Stimulated activated CD4-positive, alpha-beta T cell treated with anti-CD3 and anti-CD28 coated beads, Interleukin-15, amount 100 ng/mL, for 48 hours (primary cell): ENCODE data around the gene TBC1D24.
A peak's percentile ranks its signal among the peaks of the same experiment; 100 is the strongest.

Source experiments
- DNase-seq, 2 donors: peaks; one replicate each; pipeline ENCODE4 v3.0.0-alpha.2; 2020; ENCODE audit warnings: low read depth in 2 of 2

TBC1D24 gene

DNA sequence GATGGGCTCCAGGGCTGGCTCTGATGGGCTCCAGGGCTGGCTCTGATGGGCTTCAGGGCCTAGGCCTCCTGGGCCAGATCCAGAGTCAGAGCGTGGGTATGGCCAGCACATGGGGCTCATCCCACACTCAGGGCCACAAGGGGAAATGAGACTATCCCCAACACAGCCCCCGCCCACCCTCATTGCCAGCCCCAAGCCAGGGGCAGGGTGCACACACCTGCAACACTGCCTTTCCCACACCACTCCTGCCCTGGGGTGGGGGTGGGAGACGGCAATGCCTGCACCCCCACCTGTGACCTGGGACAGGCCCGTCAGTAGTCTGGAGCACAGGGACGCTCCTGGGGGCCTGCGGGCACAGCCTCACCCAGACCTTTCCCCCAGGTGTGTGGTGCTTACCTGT is 24.5 kb downstream of the TBC1D24 start:
- DNase-seq: no peak

DNA sequence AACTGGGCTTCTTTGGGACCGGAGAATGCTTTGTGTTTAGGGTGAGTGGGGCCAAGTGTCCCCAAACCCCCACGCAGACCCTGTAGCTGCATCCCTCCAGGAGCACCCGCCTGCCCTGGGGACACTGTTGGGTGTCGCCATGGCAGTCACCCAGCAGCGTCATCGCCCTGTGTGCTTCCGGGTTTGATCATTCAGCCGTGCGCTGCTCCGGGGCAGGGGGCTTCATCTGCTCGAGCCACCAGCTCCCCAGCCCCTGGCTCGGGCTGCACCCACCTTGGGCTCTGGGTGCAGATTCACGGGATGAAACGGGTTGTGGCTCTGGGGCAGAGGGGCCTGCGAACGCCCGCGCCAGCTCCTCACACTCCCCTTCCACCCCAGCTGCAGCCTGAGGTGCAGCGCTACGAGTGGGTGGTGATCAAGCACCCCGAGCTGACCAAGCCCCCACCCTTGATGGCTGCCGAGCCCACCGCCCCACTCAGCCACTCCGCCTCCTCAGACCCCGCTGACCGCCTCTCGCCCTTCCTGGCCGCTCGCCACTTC is 25.0 kb downstream of the TBC1D24 start:
- DNase-seq: no peak

DNA sequence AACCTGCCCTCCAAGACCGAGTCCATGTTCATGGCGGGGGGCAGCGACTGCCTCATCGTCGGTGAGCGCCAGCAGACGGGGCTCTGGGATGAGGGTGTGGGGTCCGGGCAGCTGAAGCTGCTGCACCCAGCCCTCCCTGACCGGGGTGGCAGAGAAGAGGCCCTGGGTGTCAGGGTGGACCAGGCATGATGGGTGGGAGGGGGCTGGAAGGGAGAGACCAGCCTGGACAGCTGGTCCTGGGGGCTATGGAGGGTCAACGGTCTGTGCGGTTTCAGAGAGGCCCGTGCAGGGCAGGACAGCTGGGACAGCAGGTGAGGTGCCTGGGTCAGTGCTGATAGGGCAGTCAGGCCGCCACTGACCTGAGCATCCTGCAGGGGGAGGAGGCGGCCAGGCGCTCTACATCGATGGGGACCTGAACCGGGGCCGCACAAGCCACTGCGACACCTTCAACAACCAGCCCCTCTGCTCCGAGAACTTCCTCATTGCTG is 25.5 kb downstream of the TBC1D24 start:
- DNase-seq: no peak

DNA sequence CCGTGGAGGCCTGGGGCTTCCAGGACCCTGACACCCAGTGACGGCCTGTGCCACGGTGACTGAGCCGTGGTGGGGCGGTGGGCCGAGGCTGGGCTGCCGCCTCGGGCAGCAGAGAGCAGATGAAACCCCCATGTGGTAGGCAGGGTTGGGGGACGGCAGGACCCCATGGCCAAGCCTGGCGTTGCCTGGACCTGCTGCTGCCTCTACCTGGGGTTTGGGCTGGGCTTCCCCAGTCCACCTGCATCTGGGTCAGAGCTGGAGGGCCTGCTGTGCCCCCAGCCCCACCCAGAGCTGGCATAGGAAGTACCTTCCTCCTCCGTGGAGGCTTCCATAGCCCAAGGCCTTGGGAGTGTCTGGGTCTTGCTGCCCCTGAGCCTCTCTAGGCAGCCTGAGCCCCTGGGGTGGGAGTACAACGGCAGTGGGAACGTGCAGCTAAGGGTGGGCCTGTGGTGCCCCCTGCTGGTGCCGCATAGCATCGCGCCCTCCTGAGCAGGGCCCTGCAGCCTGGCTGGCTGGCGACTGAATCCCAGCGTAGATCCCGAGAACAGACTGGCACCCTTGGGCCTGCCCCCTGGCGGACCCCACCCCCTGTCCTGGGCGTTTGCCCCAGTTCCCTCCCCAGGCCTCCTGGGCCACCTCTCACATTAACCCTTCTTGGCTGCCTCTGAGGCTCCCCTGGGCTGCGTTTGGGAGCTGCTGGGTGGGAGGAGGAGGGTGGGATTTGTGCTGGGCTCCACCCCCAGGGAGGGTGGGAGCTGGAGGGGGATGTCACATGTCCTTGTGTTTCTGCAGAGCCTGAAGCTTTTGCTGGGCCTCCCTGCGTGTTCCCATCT is 26.2 kb downstream of the TBC1D24 start:
- DNase-seq: peak; percentile 51 to 68

DNA sequence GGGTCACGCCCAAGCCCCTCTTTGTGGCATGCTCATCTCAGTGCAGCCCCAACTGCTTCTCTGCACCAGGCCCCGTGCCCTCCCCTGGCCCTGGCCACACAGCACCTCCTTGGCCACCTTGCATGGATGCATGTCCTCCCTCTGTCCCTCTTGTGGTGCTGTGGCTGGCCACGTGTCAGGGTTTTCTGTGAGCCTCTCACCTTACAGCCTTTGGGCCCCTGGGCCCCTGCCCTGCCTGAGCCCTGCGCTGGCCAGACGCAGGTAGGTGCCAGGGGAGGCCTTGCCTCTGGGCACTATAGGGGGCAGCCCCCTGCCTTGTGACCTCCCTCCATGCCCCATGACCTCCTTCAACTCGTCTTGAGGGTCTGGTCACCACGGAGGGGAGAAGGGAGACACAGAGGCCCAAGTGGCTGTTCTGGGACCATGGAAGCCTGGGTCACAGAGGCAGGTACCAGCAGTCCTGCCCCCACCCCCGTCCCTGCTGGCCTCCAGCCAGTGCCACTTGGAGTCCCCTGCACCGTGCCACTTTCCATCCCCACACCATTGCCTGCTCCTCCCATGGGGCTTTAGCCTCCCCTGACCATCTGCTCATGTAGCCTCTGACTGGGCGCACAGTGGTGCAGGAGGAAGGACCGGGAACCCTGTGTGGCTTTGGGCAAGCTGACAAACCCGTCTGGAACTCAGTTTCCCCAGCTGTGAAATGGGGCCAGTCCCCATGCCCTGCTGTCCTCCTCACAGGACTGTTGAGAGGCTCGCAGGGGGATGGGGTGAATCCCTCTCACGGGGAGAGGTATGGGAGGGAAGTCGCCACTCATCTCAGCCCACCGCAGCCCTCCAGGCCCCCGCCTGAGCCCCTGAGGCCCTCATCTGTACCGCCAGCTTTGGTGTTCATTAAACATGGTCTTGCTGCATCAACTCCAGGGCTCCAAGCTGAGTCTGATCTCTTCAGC is 27.3 kb downstream of the TBC1D24 start:
- DNase-seq: no peak

DNA sequence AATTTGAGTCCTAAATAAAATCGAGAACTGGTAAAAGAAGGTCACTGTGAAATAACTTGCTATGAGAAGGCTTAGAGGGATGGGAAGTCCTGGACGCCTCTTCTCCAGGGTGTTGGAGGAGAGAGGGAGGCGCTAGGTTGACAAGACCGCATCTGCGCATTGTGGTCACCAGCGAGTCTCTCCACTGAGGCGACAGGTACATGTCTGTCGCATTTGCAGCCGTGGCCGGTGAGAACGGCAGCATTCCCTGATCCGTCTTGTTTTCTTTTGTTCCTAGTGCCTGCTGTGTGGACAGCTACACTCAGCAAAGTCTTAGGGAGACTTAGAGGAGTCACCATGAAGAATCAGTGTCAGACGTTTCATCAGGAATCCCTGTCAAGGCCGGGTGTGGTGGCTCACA is 30.8 kb downstream of the TBC1D24 start:
- no peak for DNase-seq

DNA sequence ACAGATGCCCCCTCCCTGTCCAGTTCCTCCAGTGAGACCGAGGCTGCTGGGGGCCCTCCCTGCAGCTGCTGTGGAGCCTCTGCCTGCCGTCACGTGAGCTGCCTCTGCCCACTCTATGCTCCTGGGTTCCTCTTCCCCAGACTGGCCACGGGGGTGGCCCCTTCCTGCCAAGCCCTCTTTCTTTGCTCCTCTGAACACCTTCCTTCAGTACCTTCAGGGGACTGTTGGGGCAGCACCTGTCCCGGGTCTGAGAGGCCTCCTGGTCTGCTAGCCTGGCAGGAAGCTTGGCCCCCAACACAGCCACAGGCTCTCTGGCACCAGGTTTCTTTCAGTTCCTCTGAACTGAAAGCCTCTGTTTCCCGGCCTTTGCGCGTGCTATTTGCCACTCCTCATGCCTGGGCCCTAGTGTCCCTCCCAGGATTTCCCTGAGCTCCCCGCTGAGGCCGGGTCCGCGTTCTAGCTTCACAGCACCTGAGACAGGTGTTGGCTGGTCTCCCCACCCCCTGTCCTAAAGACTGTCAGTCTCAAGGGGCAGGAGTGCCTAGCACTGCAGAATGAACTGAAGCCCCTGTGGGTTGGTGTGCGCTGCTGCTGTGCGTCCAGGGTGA is 32.2 kb downstream of the TBC1D24 start:
- DNase-seq: no peak

DNA sequence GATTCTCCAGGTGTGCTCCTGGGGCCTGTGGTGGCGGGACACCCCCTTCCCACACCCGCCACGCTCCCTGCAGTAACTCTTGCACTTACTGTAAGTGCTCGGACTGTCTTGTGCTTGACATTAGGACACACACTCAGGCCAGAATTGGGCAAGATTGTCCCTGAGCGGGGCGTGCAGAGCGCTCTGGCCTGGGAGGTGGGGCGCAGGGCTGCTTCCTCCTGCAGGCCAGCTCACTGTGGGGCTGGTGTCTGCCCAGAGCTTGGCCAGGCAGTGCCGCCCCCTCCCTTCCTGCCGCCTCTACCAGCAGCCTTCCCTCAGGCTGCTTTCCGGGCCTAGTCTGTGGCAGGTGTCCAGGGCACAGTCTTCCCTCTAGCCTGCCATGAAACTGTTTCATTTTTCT is 32.7 kb downstream of the TBC1D24 start:
- DNase-seq: no peak

DNA sequence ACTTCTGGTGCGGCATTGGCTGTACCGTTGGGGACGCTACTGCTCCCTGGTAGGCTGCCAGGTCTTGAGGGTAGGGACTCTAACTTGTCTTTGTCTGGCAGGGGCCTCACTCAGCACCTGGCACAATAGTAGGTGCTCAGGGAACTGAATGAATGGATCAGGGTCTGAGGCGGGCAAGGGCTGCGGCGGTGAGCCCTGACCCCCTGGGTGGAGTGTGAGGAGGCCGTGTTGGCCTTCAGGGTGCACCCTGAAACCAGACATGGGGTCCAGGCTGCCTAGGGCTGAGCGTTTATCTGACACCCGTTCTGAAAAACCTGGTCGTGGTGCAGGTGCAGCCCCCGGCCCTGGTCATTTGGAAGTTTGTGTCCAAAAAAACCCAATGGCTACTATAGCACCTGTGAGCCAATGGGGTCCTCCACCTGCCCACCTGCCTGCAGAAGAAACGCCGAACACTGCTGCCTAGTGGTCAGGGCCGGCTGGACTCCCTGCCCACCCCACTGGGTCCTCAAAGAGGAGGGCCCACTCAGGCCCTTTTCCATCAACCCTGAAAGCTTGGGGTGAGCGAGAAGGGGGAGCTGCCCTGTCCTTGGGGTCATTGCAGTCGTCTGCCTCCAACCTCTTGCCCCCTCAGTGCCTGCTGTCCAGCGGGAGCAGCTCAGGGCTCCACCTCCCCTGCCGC is 33.9 kb downstream of the TBC1D24 start:
- no peak for DNase-seq

DNA sequence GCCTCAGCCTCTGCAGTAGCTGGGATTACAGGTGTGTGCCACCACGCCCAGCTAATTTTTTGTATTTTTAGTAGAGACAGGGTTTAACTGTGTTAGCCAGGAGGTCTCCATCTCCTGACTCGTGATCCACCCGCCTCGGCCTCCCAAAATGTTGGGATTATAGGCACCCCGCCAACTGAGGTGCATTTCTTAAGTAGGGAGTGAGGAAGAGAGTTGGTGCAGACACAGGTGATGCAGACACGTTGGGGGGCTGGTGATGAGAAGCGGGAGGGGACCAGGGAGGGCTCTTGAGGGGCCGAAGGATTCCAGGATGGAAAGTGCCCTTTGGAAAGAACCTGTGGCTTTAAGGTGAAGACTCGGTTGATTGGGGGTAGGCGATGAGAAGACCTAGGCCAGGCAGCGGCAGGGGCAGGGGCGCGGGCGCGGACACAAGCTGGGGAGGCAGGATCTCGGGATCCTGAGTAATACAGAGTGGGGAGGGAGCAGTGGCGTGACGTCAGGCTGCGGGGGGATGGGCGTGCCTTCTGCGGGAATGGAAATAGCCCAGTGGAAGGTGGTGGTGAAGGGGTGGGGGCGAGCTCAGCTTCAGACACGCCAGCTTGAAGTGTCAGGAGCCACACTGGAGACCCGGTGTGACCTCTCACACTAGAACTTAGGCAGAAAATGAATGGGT is 36.3 kb downstream of the TBC1D24 start:
- no peak for DNase-seq

DNA sequence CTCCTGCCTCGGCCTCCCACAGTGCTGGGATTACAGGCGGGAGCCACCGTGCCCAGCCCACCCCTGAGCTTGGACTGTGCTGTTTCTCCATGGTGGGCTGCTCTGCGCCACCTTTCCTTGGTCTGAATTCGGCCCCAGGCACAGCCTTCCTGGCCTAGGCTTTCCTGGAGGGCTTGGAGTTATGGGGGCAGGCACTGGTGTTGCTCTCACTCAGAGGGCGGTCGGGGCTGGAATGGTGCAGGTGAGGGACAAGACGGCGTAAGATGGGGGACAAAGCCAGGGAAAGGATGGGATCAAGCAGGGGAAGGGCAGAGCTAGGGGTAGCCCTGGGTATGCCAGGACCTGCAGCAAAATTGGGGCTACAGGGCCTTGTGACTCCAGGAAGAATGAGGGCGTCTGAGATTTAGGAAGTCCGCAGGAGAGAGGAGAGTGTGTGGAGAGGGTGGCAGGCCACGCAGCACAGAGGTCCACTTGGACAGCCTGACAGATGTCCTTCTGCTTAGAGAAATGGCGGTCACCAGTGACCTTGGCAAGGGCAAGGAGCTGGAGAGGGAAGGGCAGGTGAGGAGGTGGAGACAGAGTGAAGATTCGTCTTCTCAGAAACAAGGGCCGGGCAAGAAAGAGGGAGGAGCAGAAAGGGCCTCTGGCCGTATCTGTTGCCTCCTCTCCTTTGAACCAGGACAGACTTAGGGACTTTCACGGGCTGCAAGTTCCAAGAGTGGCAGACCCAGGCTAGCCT is 37.2 kb downstream of the TBC1D24 start:
- no peak for DNase-seq

DNA sequence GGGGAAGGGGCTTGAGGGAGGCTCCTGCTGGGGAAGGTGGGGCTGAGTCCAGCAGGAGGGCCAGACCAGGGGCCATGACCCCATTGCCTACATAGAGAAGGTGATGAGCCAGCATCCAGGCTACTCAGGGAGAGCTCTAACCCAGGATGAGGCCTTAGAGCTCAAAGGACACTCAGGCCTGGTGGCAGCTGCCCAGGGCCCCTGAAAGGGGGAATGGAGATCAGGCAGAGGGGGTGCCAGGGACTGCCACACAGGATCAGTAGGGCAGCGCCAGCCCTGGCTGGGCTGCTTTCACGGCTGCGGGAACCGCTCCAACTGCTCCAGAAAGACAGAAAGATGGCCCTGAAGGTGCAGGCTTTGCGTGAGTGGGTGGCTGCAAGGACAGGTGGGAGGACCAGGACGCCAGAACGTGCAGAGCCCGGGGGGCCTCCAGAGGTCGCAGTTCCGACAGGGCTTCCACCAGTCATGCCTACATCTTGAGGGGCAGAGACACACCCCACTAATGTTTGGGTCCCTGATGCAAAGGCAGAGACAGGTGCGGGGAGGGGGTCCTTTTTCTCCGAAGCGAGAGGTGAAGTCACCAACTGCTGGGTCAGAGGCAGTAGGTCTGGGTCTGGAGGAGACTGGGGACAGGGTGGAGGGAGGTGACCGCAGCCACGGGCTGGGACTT is 37.9 kb downstream of the TBC1D24 start:
- DNase-seq: no peak

DNA sequence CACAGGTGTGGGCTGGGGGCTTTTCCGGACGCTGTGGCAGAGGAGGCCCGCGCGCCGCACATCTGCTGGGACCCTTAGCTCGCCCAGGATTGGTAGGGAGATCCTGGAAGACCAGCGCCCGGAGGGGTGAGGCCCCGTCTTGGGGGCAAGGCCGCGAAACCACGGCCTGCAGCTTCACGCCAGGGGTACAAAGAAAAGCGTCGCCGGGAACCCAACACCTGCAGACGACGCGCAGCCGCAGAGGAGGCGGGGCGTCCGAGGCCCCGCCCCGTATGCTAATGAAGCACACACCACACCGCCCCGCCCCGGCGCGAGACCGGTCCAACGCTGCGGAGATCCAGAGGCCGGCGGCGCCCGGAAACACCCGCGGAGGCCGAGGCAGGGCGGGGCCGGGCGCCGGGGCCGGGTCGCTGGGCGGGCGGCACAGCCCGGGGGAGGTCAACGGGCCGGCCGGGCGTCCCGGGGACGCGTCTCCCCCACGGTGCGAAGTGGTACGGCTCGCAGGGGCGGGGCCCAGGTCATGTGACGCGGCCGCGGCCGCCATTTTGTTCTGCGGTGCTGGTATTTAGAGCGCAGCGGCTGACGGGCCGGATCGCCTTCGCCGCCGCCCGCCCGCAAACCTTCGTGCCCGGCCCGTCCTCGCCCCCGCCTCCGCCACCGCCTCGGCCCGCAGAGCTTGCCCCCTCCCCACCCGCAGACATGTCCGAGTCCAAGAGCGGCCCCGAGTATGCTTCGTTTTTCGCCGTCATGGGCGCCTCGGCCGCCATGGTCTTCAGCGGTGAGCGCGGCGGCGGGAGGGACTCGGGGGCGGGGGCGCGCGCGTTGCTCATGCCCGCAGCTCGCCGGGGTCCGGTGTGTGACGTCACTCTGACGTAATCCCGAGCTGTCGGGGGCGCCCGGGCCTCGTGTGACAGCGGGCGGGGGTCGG is 38.7 kb downstream of the TBC1D24 start, which contains the start of gene ATP6V0C:
Gene ATP6V0C (plus strand): TSS at position 548 of the 928 bp plus-strand sequence. CDS start 152 bp downstream, at position 700.
- peak; percentile 80 to 85 for DNase-seq

DNA sequence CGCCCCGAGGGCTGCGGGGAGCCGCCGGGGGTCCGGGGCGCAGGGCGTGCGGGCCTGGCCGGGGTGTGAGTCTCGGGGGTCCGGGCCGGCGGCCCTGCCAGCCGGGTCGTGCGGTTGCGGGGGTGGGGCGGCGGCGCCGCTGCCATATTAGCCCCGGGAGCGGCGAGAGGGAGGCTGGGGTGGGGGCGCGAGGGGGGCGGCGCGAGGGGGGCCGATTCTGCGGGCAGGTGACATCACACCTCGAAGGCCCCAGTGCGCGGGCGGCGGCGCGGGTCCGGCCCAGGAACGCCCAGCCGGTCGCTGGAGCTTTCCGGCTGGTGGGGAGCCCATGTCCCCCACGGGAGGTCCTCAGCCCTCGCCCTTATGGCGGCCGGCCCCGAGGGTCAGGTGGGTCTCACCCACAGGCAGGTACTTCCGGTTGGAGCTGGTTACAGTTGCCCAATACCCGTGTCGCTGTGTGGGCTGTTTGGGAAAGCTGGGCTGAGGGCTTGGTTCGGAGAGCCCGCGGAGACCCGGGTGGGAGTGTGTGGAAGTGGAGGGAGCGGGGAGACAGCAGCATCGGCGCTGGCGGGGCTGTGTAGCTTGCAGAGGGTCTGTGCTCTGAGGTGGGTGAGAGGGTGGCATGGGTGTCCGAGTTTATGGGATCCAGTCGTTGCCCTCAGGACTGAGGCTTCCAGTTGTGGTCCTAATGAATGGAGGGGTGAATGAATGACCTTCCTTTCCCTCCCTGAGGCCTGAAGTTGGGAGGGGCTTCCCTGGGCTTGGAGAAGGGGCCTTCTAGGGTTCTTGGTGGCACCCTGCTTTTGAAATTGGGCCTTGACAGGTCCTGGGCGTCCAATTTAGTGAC is 39.6 kb downstream of the TBC1D24 start:
- no peak for DNase-seq

DNA sequence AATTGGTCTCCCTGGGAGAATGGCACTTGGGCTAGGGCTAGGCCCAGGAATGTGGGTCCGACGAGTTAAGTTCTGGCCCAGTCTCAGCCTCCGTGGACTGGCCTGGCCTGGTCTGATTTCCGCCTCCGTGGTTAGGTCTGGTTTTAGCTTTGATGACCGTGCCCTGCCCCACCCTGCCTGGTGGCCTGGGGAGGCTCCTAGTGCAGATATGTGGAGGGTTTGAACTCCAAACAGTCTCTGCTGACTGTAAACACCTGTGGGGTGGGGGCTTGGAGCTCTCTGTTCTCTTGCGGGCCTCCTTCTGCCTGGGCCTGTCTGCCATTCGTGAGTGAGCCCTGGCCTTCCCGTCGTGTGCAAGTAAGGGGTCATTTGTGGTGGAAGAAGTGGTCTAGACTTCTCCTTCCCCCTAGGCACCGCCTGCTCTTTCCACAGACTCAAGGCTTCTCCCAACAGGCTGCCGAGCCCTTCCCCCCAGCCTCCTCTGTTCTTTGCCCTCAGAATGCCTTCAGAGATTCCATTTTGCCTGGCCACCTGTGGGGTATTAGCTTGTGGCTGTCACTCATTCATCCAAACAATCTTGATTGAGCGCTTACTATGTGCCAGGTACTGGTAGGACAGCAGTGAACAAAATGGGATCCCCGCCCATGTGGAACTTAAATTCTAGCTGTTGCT is 40.4 kb downstream of the TBC1D24 start:
- no peak for DNase-seq

DNA sequence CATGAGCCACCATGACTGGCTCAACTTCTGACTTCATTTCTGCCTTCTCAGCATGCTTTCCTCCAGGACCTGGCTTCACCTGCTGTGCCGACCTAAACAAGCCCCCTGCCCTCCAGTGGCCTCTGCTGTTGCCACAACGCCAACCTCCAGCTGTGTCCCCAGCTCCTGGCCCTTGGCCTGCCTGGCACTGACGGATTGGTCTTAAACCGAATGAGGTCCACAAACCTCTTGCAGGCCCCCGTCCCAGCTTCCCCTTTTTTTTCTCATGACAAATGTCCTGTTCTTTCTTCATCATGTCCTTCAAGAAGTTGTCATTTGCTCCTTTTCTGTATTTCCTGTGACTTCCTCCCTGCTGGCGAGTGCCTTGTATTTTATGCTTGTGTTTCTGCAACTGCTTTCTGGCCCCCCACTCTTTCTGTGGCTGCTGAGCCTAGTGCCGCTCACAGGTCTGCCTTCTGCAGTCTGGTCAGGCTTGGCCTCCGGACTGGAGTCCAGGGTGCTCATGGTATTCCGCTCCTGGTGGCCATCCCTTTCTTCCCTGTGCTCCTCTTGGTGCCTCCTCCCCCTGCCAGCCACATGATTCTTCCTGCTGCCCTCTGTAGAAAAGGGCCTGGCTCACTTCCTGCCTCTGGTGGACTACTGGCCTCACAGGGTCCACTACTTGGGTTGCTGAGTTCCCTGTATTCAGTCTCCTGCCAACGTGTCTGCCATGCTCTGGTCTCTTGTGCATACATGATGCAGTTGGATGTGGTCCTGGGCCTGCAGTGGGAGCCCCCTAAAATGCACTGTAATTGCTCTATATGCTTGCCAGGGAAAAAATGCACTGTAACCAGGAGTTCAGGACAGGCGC is 41.7 kb downstream of the TBC1D24 start:
- DNase-seq: no peak
